ENCODE data around the gene YBX2. TPM values are rescaled to one million over a fixed set of nuclear protein-coding genes. Genes with fewer than 3 reads are reported as not detected.
A peak's percentile ranks its signal among the peaks of the same experiment; 100 is the strongest.

YBX2 gene
- polyA plus RNA-seq, 1 donor from 2014 or later = not detected

GRCh38 chr17:7293816-7294613 is 424 bp downstream of the YBX2 start:
- peaks cover 10 to 13% (median 13%) of the 10 kb centered on the region in 3 donors for H3K4me1 Mint-ChIP-seq
- peaks cover 19% of the 10 kb centered on the region for H3K27me3 Mint-ChIP-seq
- H3K4me3 Mint-ChIP-seq = peak overlapping the region; percentile 41 to 68 (median 50)
- no peaks in the 10 kb centered on the region for H3K9me3 Mint-ChIP-seq
- H3K36me3 Mint-ChIP-seq = no peaks in the 10 kb centered on the region
- peak overlapping the region in 1 of 3 donors; percentile 68 for H3K27ac Mint-ChIP-seq

- Mint-ChIP-seq H3K36me3 (no peaks in the 10 kb centered on the region), H3K27me3 (peaks cover 24% of the 10 kb centered on the region), H3K27ac (peak overlapping the region in 1 of 3 donors; percentile 68), H3K4me1 (peaks cover 10 to 13% (median 13%) of the 10 kb centered on the region in 3 donors), H3K9me3 (no peaks in the 10 kb centered on the region), H3K4me3 (peak overlapping the region in 3 of 4 donors; percentile 50 to 68 (median 51))
Measured at GRCh38 chr17:7293159-7293558, 1.3 kb downstream of the YBX2 start.

- Mint-ChIP-seq H3K27me3 (peaks cover 24% of the 10 kb centered on the region), H3K9me3 (no peaks in the 10 kb centered on the region), H3K4me1 (peaks cover 10 to 13% (median 13%) of the 10 kb centered on the region in 3 donors), H3K36me3 (no peaks in the 10 kb centered on the region), H3K27ac (peak overlapping the region in 1 of 3 donors; percentile 68), H3K4me3 (peak overlapping the region in 2 of 4 donors; percentile 50 to 68)
Measured at GRCh38 chr17:7292729-7293128, 1.7 kb downstream of the YBX2 start.

- Mint-ChIP-seq H3K4me1 (peaks cover 10 to 13% (median 13%) of the 10 kb centered on the region in 3 donors), H3K36me3 (no peaks in the 10 kb centered on the region), H3K27me3 (peaks cover 24% of the 10 kb centered on the region), H3K27ac (no peak overlapping the region), H3K4me3 (no peak overlapping the region), H3K9me3 (no peaks in the 10 kb centered on the region)
Measured at GRCh38 chr17:7292194-7292593, 2.2 kb downstream of the YBX2 start.

- Mint-ChIP-seq H3K9me3 (no peaks in the 10 kb centered on the region), H3K4me1 (peaks cover 0 to 10% (median 9%) of the 10 kb centered on the region in 3 donors), H3K36me3 (no peaks in the 10 kb centered on the region), H3K27ac (peak overlapping the region in 1 of 3 donors; percentile 62), H3K4me3 (no peak overlapping the region), H3K27me3 (peaks cover 28% of the 10 kb centered on the region)
Measured at GRCh38 chr17:7290685-7291084, 3.8 kb downstream of the YBX2 start.

GRCh38 chr17:7290166-7290565 is 4.3 kb downstream of the YBX2 start:
- Mint-ChIP-seq H3K27me3 (peaks cover 28% of the 10 kb centered on the region), H3K36me3 (no peaks in the 10 kb centered on the region), H3K4me3 (no peak overlapping the region), H3K27ac (no peak overlapping the region), H3K9me3 (no peaks in the 10 kb centered on the region), H3K4me1 (peaks cover 0 to 7% (median 6%) of the 10 kb centered on the region in 3 donors)

- no peaks in the 10 kb centered on the region for H3K36me3 Mint-ChIP-seq
Measured at GRCh38 chr17:7289256-7290032, 5.0 kb downstream of the YBX2 start.

GRCh38 chr17:7285679-7286078 is 8.8 kb downstream of the YBX2 start:
- H3K9me3 Mint-ChIP-seq = peaks cover 0 to 1% (median 0%) of the 10 kb centered on the region in 3 donors
- peaks cover 40% of the 10 kb centered on the region for H3K27me3 Mint-ChIP-seq
- H3K4me3 Mint-ChIP-seq = no peak overlapping the region
- peaks cover 2 to 10% (median 9%) of the 10 kb centered on the region in 3 donors for H3K4me1 Mint-ChIP-seq
- H3K36me3 Mint-ChIP-seq = no peaks in the 10 kb centered on the region
- H3K27ac Mint-ChIP-seq = no peak overlapping the region

More at GRCh38 chr17:7289256-7290032, 5.0 kb downstream of the YBX2 start:
- Mint-ChIP-seq H3K9me3 (no peaks in the 10 kb centered on the region), H3K27ac (no peak overlapping the region), H3K27me3 (peaks cover 28% of the 10 kb centered on the region), H3K4me1 (peaks cover 0 to 5% (median 3%) of the 10 kb centered on the region in 3 donors), H3K4me3 (no peak overlapping the region)

GRCh38 chr17:7284911-7285310 is 9.5 kb downstream of the YBX2 start:
- Mint-ChIP-seq H3K36me3 (no peaks in the 10 kb centered on the region), H3K4me1 (peaks cover 9 to 11% (median 9%) of the 10 kb centered on the region in 3 donors), H3K9me3 (peaks cover 0 to 1% (median 0%) of the 10 kb centered on the region in 3 donors), H3K27ac (no peak overlapping the region), H3K27me3 (peaks cover 38% of the 10 kb centered on the region), H3K4me3 (no peak overlapping the region)

GRCh38 chr17:7283471-7284216 is 10.8 kb downstream of the YBX2 start:
- peak overlapping the region in 2 of 4 donors; percentile 63 to 78 for H3K4me3 Mint-ChIP-seq
- H3K27ac Mint-ChIP-seq = peak overlapping the region in 2 of 3 donors; percentile 57 to 59
- H3K36me3 Mint-ChIP-seq = no peaks in the 10 kb centered on the region

GRCh38 chr17:7282752-7283321 is 11.6 kb downstream of the YBX2 start:
- Mint-ChIP-seq H3K27ac (peak overlapping the region in 1 of 3 donors; percentile 59), H3K4me3 (peak overlapping the region; percentile 2 to 77 (median 54)), H3K4me1 (peaks cover 9 to 11% (median 9%) of the 10 kb centered on the region in 3 donors), H3K27me3 (peaks cover 32% of the 10 kb centered on the region), H3K36me3 (no peaks in the 10 kb centered on the region), H3K9me3 (peaks cover 0 to 1% (median 0%) of the 10 kb centered on the region in 3 donors)

More at GRCh38 chr17:7283471-7284216, 10.8 kb downstream of the YBX2 start:
- Mint-ChIP-seq H3K4me1 (peaks cover 9 to 11% (median 9%) of the 10 kb centered on the region in 3 donors), H3K27me3 (peaks cover 33% of the 10 kb centered on the region), H3K9me3 (peaks cover 0 to 1% (median 0%) of the 10 kb centered on the region in 3 donors)

GRCh38 chr17:7281953-7282751 is 12.3 kb downstream of the YBX2 start:
- H3K27ac Mint-ChIP-seq = peak overlapping the region in 1 of 3 donors; percentile 53

More at GRCh38 chr17:7281953-7282751, 12.3 kb downstream of the YBX2 start:
- peaks cover 9 to 11% (median 9%) of the 10 kb centered on the region in 3 donors for H3K4me1 Mint-ChIP-seq
- peaks cover 32% of the 10 kb centered on the region for H3K27me3 Mint-ChIP-seq
- H3K9me3 Mint-ChIP-seq = peaks cover 0 to 1% (median 0%) of the 10 kb centered on the region in 3 donors
- peak overlapping the region; percentile 69 to 95 (median 86) for H3K4me3 Mint-ChIP-seq
- H3K36me3 Mint-ChIP-seq = no peaks in the 10 kb centered on the region

Data from IgD-negative memory B cell (primary cell).